ENCODE measurements around the gene AMBRA1.

- TF ChIP-seq POLR2A (IDR thresholded peaks at IDR 0.05) (no peak), CTCF (IDR thresholded peaks at IDR 0.05) (no peak)
Observed at GRCh38 chr11:46469926-46470325, 123.9 kb downstream of the AMBRA1 start.
